ENCODE results near the gene CCBE1.

GRCh38 chr18:59721211-59721610, 24.0 kb upstream of the CCBE1 start:
- TF ChIP-seq CTCF (IDR thresholded peaks at IDR 0.05) (no peak), ZFX (IDR thresholded peaks at IDR 0.05; ENCODE audit: borderline replicate concordance) (no peak)
